Nephron (organoid): ENCODE measurements around the gene CDKAL1.

Experiments
- H3K27ac Mint-ChIP-seq, 3 experiments: 2 replicates each; pipeline ENCODE4 v1.8.0; 2020; ENCODE audit warnings: mixed read lengths in 3 of 3, mild to moderate bottlenecking in 2 of 3, moderate library complexity in 1 of 3
- H3K27me3 Mint-ChIP-seq: 2 replicates; pipeline ENCODE4 v1.8.0; 2021; ENCODE audit warnings: low read depth, mild to moderate bottlenecking, moderate library complexity, mixed read lengths
- H3K36me3 Mint-ChIP-seq: 2 replicates; pipeline ENCODE4 v1.8.0; 2020; ENCODE audit warnings: low read depth, mixed read lengths
- H3K4me1 Mint-ChIP-seq: 2 replicates; pipeline ENCODE4 v1.8.0; 2020; ENCODE audit warnings: mixed read lengths
- H3K4me3 Mint-ChIP-seq, 3 experiments: 2 replicates each; pipeline ENCODE4 v1.8.0; 2020; ENCODE audit warnings: mild to moderate bottlenecking in 3 of 3, mixed read lengths in 3 of 3, moderate library complexity in 2 of 3
- H3K9me3 Mint-ChIP-seq: 2 replicates; pipeline ENCODE4 v1.8.0; 2020; ENCODE audit warnings: mixed read lengths
- CTCF ChIP-seq, 3 experiments: fragments of 200-600 bp; sonication (generic); IDR thresholded peaks; one replicate each; pipeline ENCODE4 v1.5.0; 2021; ENCODE audit warnings: antibody characterized with exemption in 3 of 3; ENCODE audit not compliant: unreplicated experiment in 3 of 3

CDKAL1 gene

GRCh38 chr6:20856681-20857288 lies 322.5 kb downstream of the CDKAL1 start:
- H3K4me3 Mint-ChIP-seq, result no peak overlapping the region
- H3K27ac Mint-ChIP-seq, result no peak overlapping the region
- H3K27me3 Mint-ChIP-seq, result no peaks in the 10 kb centered on the region
- H3K4me1 Mint-ChIP-seq, result no peaks in the 10 kb centered on the region
- H3K9me3 Mint-ChIP-seq, result no peaks in the 10 kb centered on the region
- no peaks in the 10 kb centered on the region for H3K36me3 Mint-ChIP-seq
- TF ChIP-seq CTCF (IDR thresholded peaks at IDR 0.05; ENCODE audit: unreplicated experiment in 3 of 3), result no peak

DNA sequence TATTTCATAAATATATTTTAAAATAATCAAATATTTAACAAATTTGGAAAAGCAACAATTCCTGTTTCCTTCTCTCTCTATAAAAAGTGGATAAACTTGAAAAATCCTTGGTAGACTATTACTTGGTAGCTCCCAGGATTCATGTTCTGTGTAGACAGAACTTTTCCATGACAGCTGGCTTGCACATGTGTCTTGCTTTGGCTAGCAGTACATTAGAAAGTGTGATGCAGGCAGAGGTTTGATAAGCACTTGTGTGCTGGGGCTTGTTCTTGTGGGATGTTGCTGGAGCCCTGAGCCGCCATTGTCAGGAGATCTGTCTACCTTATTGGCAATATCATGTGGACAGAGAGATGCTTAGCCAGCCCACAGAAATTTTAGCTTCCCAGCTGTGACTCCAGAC lies 327.2 kb downstream of the CDKAL1 start:
- Mint-ChIP-seq H3K27me3 (no peaks in the 10 kb centered on the region), H3K36me3 (no peaks in the 10 kb centered on the region), H3K4me1 (peaks cover 12% of the 10 kb centered on the region), H3K27ac (no peak overlapping the region), H3K9me3 (no peaks in the 10 kb centered on the region), H3K4me3 (no peak overlapping the region)
- TF ChIP-seq CTCF (IDR thresholded peaks at IDR 0.05; ENCODE audit: unreplicated experiment in 3 of 3), result no peak

DNA sequence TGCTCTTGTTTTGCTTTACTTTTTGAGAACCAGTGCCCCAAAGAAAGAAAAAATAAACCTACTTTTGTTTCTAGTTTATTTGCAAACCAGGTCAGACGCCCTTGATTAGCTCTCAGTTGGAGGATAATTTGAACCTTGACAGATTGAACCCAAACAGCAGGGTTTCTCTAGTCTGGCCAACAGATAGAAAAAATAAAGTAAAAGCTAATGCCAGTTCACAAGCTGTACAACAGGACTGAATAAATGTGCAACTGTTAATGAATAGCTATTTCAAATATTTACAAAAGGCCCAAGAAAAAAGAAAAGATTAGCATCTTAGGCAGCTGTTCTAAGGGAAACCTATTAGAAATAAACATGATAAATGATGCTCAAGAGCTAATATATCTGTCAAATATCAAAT lies 331.8 kb downstream of the CDKAL1 start:
- no peak overlapping the region for H3K4me3 Mint-ChIP-seq
- no peak for TF ChIP-seq CTCF (IDR thresholded peaks at IDR 0.05; ENCODE audit: unreplicated experiment in 3 of 3)
- H3K27me3 Mint-ChIP-seq, result no peaks in the 10 kb centered on the region
- H3K36me3 Mint-ChIP-seq, result no peaks in the 10 kb centered on the region
- H3K9me3 Mint-ChIP-seq, result no peaks in the 10 kb centered on the region
- peak overlapping the region in 2 of 3 experiments; percentile 20 to 51 for H3K27ac Mint-ChIP-seq
- H3K4me1 Mint-ChIP-seq, result peaks cover 44% of the 10 kb centered on the region

DNA sequence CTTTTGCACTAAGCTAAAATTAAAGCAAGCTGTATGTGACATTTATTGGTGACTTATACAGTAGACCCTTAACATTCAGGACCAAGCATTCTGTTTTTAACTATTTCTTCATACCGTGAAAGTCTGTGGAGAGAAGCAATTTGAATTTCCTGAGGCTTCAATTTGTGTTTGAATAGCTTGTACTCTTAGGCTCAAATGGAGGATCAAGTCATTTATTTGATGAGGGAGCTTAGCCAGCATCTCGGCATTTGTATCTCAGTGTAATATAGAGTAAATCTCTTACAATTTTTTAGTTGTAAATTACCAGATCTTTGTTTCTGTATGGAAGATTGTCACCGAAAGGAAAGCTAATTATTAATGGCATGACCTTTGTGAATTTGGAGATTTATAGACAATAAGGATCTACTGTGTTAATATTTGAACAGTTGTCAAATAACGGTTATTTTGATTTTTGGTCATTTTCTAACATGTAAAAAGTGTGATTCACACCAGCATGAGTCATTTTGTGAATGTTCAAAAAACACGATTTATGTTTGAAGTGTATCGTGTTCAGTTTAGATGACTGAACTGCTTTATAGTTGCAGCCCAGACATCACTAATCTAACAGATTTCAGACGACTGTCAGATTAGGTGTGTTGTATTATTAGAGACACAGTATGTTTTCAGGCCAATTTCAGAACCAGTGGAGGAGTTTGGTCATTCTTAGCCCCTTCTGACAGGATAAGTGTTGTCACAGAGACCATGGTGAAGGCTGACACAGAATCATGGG lies 332.9 kb downstream of the CDKAL1 start:
- no peaks in the 10 kb centered on the region for H3K9me3 Mint-ChIP-seq
- no peak for TF ChIP-seq CTCF (IDR thresholded peaks at IDR 0.05; ENCODE audit: unreplicated experiment in 3 of 3)
- peaks cover 44% of the 10 kb centered on the region for H3K4me1 Mint-ChIP-seq
- H3K4me3 Mint-ChIP-seq, result no peak overlapping the region
- peak overlapping the region in 2 of 3 experiments; percentile 18 to 27 for H3K27ac Mint-ChIP-seq
- H3K27me3 Mint-ChIP-seq, result no peaks in the 10 kb centered on the region
- H3K36me3 Mint-ChIP-seq, result no peaks in the 10 kb centered on the region

DNA sequence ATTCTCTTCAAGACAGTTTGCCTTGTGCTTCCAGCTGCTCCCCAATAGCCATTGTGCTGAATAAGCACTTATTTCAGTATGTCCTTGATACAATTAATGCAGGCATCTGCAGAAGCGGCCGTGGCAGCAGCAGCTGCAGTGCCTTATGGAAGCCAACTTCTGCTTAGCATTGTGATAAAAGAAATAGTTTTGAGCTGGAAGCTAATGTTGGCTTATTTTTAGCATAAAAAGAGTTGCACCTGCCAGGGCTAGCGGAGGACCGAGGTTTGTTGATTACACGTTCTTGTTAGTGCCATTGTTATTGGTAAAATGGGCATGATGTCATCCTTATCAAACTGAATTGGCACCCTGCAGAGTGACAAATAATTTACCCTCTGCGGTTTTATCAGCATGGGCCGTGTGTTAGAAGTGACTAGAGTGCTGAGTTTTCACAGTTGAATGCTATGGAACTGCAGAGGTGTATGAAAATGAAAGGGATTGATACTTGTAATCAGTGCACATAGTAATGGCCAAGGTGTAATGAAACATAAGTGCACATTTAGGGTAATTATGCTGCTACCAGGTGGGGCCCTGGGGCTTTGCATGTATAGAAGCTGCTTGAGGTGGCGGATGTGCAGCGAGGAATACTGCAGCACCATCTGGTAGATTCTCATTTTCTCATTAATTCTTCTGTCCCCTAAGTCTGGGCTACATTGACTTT lies 334.3 kb downstream of the CDKAL1 start:
- Mint-ChIP-seq H3K4me1 (peaks cover 43% of the 10 kb centered on the region), H3K36me3 (no peaks in the 10 kb centered on the region), H3K27ac (peak overlapping the region; percentile 38 to 65 (median 49)), H3K27me3 (no peaks in the 10 kb centered on the region), H3K4me3 (no peak overlapping the region), H3K9me3 (no peaks in the 10 kb centered on the region)
- TF ChIP-seq CTCF (IDR thresholded peaks at IDR 0.05; ENCODE audit: unreplicated experiment in 3 of 3), result no peak
